ENCODE measurements around the gene ADORA3.

GRCh38 chr1:111491070-111491469, 12.4 kb downstream of the ADORA3 start:
- TF ChIP-seq TAF1 (IDR thresholded peaks at IDR 0.05; ENCODE audit: borderline replicate concordance, low read depth, low read length) (no peak), POLR2A (IDR thresholded peaks at IDR 0.05; ENCODE audit: low read depth, low read length) (no peak), POLR2AphosphoS5 (IDR thresholded peaks at IDR 0.05; ENCODE audit: low read depth, low read length) (no peak)

All from GM12892 (cell line).